ENCODE data around the gene CTDSPL. TPM values are rescaled to one million over a fixed set of nuclear protein-coding genes. Genes with fewer than 3 reads are reported as not detected.
A peak's percentile ranks its signal among the peaks of the same experiment; 100 is the strongest.

The CTDSPL gene
- total and polyA plus RNA-seq, 7 experiments from 2014 or later = 0.15 to 5.6 (median 1.7) TPM

DNA sequence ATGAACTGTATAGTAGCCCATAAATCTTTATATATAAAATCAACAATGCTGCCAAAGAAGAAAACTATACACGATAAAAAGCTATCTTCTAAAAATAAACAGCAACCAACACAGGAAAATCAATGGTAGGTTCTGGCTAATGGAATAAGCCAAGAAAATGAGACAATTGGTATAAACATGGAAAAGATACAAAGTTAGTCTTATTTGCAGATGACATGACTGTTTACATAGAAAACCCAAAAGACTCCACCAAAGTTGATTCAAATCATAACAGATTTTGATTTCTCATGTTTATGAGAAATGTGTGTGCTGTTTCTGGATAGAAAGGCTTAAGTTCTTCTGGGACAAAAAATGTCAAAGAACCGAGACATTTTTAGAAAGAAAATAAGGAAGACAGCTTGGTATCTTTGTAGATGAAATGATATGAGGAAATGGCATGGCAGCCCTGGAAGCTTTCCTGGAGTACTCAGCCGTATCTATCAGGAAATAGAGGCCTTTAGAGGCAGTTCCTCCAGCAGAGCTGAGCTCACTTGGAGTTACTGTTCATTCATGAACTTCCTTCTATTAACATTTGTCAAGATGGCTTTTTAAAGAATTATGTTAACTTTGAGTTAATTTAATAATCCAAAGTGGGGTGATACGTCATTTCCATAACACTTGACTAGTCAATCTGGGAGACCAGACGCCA is 92.2 kb downstream of the CTDSPL start:
- CTCF ChIA-PET = interaction anchor here (4.5 kb wide), 1 partner anchor 14 kb away, joined by 28 read pairs; no protein-coding TSS in a partner anchor
- H3K4me3 ChIP-seq (ENCODE audit: low read length) = no peak overlapping the region
- H3K9me3 ChIP-seq (ENCODE audit: control insufficient read depth in 2 of 3, low read length in 3 of 3) = no peaks in the 10 kb centered on the region
- no peak overlapping the region for H3K4me3 Mint-ChIP-seq
- no peak for ATAC-seq
- peak overlapping the region in 4 of 9 donors; percentile 14 to 89 (median 42) for H3K27ac Mint-ChIP-seq
- H3K36me3 ChIP-seq (ENCODE audit: control insufficient read depth in 2 of 3, insufficient read depth in 3 of 3, low read length in 3 of 3) = no peaks in the 10 kb centered on the region
- H3K36me3 Mint-ChIP-seq = peaks cover 0 to 4% (median 0%) of the 10 kb centered on the region in 5 donors
- H3K27ac ChIP-seq (ENCODE audit: low read depth, low read length) = no peak overlapping the region
- peaks cover 0 to 2% (median 0%) of the 10 kb centered on the region in 11 donors for H3K9me3 Mint-ChIP-seq
- H3K27me3 ChIP-seq (ENCODE audit: control insufficient read depth in 2 of 2, insufficient read depth in 2 of 2, low read length in 2 of 2) = no peaks in the 10 kb centered on the region
- peaks cover 21 to 45% (median 35%) of the 10 kb centered on the region in 7 donors for H3K4me1 Mint-ChIP-seq
- peaks cover 0 to 20% of the 10 kb centered on the region in 2 donors for H3K4me1 ChIP-seq (ENCODE audit: control insufficient read depth in 2 of 2, insufficient read depth in 2 of 2, low read length in 2 of 2)
- POLR2A ChIA-PET = no interaction called here
- DNase-seq = no peak
- intact Hi-C loops (cut with micrococcal nuclease) = no loop called here
- H3K27me3 Mint-ChIP-seq = no peaks in the 10 kb centered on the region

DNA sequence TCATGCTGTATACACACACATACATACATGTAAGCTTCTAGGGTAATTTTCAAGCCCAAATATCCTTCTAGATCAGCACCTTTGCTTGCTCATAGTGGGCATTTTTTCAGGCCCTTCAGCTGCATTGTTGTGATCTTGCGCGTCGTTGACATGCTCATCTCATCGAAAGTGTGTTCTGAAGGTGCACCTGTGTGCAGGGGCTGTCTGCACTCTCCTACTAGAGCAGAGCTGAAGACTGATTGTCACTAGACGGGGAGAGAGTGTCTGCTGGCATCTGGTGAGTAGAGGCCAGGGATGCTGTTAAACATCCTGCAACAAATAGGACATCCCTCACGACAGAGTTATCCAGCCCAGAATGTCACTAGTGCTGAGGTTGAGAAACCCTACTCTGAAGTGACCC is 93.2 kb downstream of the CTDSPL start:
- Histone ChIP-seq H3K9me3 (ENCODE audit: control insufficient read depth in 2 of 3, low read length in 3 of 3) (no peaks in the 10 kb centered on the region), H3K4me1 (ENCODE audit: control insufficient read depth in 2 of 2, insufficient read depth in 2 of 2, low read length in 2 of 2) (peaks cover 0 to 20% of the 10 kb centered on the region in 2 donors), H3K4me3 (ENCODE audit: low read length) (no peak overlapping the region), H3K27me3 (ENCODE audit: control insufficient read depth in 2 of 2, insufficient read depth in 2 of 2, low read length in 2 of 2) (no peaks in the 10 kb centered on the region), H3K36me3 (ENCODE audit: control insufficient read depth in 2 of 3, insufficient read depth in 3 of 3, low read length in 3 of 3) (no peaks in the 10 kb centered on the region), H3K27ac (ENCODE audit: low read depth, low read length) (no peak overlapping the region)
- intact Hi-C loops (cut with micrococcal nuclease) = no loop called here
- Mint-ChIP-seq H3K27me3 (no peaks in the 10 kb centered on the region), H3K4me1 (peaks cover 21 to 45% (median 35%) of the 10 kb centered on the region in 7 donors), H3K9me3 (peaks cover 0 to 2% (median 0%) of the 10 kb centered on the region in 11 donors), H3K36me3 (peaks cover 0 to 4% (median 0%) of the 10 kb centered on the region in 5 donors), H3K4me3 (peak overlapping the region in 1 of 10 donors; percentile 49), H3K27ac (peak overlapping the region in 7 of 9 donors; percentile 23 to 97 (median 83))
- ChIA-PET CTCF (interaction anchor here (1.0 to 4.5 kb wide), 3 partner anchors 9 to 99 kb away, joined by 3 to 28 read pairs (median 7); no protein-coding TSS in a partner anchor), POLR2A (no interaction called here)
- no peak for ATAC-seq
- no peak for DNase-seq

DNA sequence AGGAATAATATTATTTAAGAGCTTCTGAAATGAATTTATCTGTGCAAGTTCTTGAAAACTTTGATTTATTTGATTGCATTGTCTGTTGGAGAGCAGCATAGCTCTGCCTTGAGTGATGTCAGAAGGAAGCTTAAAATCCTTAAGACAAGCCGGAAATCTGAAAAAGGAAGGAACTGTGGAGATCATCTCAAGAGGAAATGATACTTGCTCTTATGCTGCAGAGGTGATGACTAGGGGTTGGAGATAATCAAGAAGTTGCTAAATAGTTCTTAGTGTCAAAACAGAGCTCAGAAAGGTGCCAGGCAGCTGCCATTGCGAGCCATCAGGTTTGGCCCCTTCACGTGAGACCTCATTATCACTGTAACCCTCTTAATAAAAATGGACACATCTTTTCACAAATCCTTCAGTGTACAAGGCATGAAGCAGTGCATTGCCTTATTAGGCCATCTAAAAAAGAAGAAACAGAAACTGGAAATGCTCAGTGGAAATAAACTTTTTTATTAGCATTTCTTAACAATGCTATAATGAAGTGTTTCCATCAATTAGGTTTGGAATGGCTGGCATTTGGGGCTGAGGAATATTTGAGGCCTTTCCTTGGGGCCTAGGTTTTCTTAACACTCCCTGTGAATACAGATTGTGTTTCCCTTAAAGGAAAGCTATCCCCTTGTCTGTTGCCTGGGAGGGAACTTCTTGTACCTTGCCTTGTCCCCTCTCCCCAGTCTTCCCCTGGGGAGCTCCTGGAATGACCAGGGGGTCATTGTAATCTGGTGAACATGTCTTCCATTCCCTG is 94.4 kb downstream of the CTDSPL start:
- ATAC-seq (peak; percentile 81), DNase-seq (no peak)
- POLR2A ChIA-PET = interaction anchor here (0.6 to 1.3 kb wide), 2 partner anchors 11 to 83 kb away, joined by 3 to 6 read pairs; partner anchors contain the start of gene DLEC1

DNA sequence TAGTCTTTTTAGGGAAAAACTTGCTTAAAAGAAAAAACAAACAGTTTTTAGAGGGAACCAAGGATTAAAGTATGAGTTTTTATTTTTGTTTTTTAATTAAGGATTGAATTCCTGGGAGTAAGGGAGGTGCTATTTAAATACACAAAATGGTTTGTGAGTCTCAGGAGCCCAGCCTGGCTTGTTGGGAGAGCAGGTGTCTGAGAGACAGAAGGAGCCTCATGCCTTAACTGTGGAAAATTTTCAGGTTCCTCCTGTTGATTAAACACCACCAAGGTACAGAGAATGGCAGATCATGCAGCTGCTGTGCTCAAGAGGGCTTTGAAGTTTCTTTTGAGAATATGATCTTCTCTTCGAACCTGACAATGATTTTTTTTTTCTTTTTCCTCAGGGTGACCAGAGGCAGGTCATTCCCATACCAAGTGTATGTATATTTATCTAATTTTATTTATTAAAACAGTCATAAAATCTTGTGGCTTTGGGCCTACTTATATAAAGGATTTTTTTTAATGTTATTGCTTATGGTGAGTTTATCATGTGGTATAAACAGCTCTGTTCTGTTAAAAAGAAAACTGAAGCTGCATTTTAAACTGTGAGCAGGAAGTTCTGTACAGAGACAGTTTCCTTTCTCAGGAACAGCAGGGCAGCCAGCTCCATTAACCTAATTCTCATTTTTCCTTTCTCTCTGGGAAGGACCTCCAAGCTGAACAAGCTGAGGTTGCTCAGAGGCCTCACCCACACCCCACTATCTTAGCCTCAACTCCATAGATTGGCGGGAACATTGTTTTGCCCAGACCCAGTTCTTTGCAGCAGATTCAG is 95.3 kb downstream of the CTDSPL start:
- Histone ChIP-seq H3K27ac (ENCODE audit: low read depth, low read length) (peak overlapping the region; percentile 63), H3K4me1 (ENCODE audit: control insufficient read depth in 2 of 2, insufficient read depth in 2 of 2, low read length in 2 of 2) (peaks cover 0 to 20% of the 10 kb centered on the region in 2 donors), H3K36me3 (ENCODE audit: control insufficient read depth in 2 of 3, insufficient read depth in 3 of 3, low read length in 3 of 3) (no peaks in the 10 kb centered on the region), H3K9me3 (ENCODE audit: control insufficient read depth in 2 of 3, low read length in 3 of 3) (no peaks in the 10 kb centered on the region), H3K27me3 (ENCODE audit: control insufficient read depth in 2 of 2, insufficient read depth in 2 of 2, low read length in 2 of 2) (no peaks in the 10 kb centered on the region), H3K4me3 (ENCODE audit: low read length) (no peak overlapping the region)
- CTCF ChIA-PET = interaction anchor here (0.6 to 4.5 kb wide), 5 partner anchors 8 to 104 kb away, joined by 3 to 28 read pairs (median 4); no protein-coding TSS in a partner anchor
- peaks cover 0 to 4% (median 0%) of the 10 kb centered on the region in 5 donors for H3K36me3 Mint-ChIP-seq
- ATAC-seq = peak; percentile 49
- peaks cover 0 to 1% (median 0%) of the 10 kb centered on the region in 5 donors for H3K27me3 Mint-ChIP-seq
- H3K27ac Mint-ChIP-seq = peak overlapping the region; percentile 89 to 99 (median 96)
- peak in 6 of 9 donors; percentile 16 to 45 (median 31) for DNase-seq
- peaks cover 0 to 2% (median 0%) of the 10 kb centered on the region in 11 donors for H3K9me3 Mint-ChIP-seq
- intact Hi-C loops (cut with micrococcal nuclease) = no loop called here
- H3K4me3 Mint-ChIP-seq = peak overlapping the region; percentile 64 to 85 (median 75)
- POLR2A ChIA-PET = interaction anchor here (0.6 to 1.3 kb wide), 2 partner anchors 11 to 427 kb away, joined by 3 to 6 read pairs; no protein-coding TSS in a partner anchor
- peaks cover 21 to 46% (median 35%) of the 10 kb centered on the region in 7 donors for H3K4me1 Mint-ChIP-seq

More for the DNA sequence above, 94.4 kb downstream of the CTDSPL start:
- Histone ChIP-seq H3K27me3 (ENCODE audit: control insufficient read depth in 2 of 2, insufficient read depth in 2 of 2, low read length in 2 of 2) (no peaks in the 10 kb centered on the region), H3K4me1 (ENCODE audit: control insufficient read depth in 2 of 2, insufficient read depth in 2 of 2, low read length in 2 of 2) (peaks cover 0 to 20% of the 10 kb centered on the region in 2 donors), H3K4me3 (ENCODE audit: low read length) (no peak overlapping the region), H3K27ac (ENCODE audit: low read depth, low read length) (peak overlapping the region; percentile 63), H3K9me3 (ENCODE audit: control insufficient read depth in 2 of 3, low read length in 3 of 3) (no peaks in the 10 kb centered on the region), H3K36me3 (ENCODE audit: control insufficient read depth in 2 of 3, insufficient read depth in 3 of 3, low read length in 3 of 3) (no peaks in the 10 kb centered on the region)
- Mint-ChIP-seq H3K27ac (peak overlapping the region; percentile 63 to 99 (median 96)), H3K9me3 (peaks cover 0 to 2% (median 0%) of the 10 kb centered on the region in 11 donors), H3K4me3 (peak overlapping the region in 9 of 10 donors; percentile 42 to 85 (median 68)), H3K36me3 (peaks cover 0 to 4% (median 0%) of the 10 kb centered on the region in 5 donors), H3K27me3 (no peaks in the 10 kb centered on the region), H3K4me1 (peaks cover 21 to 45% (median 35%) of the 10 kb centered on the region in 7 donors)
- intact Hi-C loops (cut with micrococcal nuclease) = no loop called here
- CTCF ChIA-PET = interaction anchor here (0.6 to 4.5 kb wide), 7 partner anchors 8 to 104 kb away, joined by 3 to 28 read pairs (median 4); no protein-coding TSS in a partner anchor

- Mint-ChIP-seq H3K27ac (peak overlapping the region; percentile 89 to 99 (median 96)), H3K36me3 (peaks cover 0 to 3% (median 0%) of the 10 kb centered on the region in 5 donors), H3K4me1 (peaks cover 21 to 48% (median 35%) of the 10 kb centered on the region in 7 donors), H3K27me3 (peaks cover 0 to 2% (median 0%) of the 10 kb centered on the region in 5 donors), H3K4me3 (peak overlapping the region in 9 of 10 donors; percentile 64 to 85 (median 74)), H3K9me3 (peaks cover 0 to under 1% (median 0%) of the 10 kb centered on the region in 11 donors)
- intact Hi-C loops (cut with micrococcal nuclease) = no loop called here
- H3K4me3 ChIP-seq (ENCODE audit: low read length) = no peak overlapping the region
- no peaks in the 10 kb centered on the region for H3K36me3 ChIP-seq (ENCODE audit: control insufficient read depth in 2 of 3, insufficient read depth in 3 of 3, low read length in 3 of 3)
- ChIA-PET CTCF (interaction anchor here (0.8 to 4.5 kb wide), 4 partner anchors 11 to 105 kb away, joined by 3 to 28 read pairs (median 4); no protein-coding TSS in a partner anchor), POLR2A (interaction anchor here (1.3 kb wide), 1 partner anchor 10 kb away, joined by 6 read pairs; no protein-coding TSS in a partner anchor)
- peaks cover 0 to 20% of the 10 kb centered on the region in 2 donors for H3K4me1 ChIP-seq (ENCODE audit: control insufficient read depth in 2 of 2, insufficient read depth in 2 of 2, low read length in 2 of 2)
- no peak for DNase-seq
- H3K27ac ChIP-seq (ENCODE audit: low read depth, low read length) = peak overlapping the region; percentile 63
- no peaks in the 10 kb centered on the region for H3K27me3 ChIP-seq (ENCODE audit: control insufficient read depth in 2 of 2, insufficient read depth in 2 of 2, low read length in 2 of 2)
- H3K9me3 ChIP-seq (ENCODE audit: control insufficient read depth in 2 of 3, low read length in 3 of 3) = no peaks in the 10 kb centered on the region
- peak; percentile 27 for ATAC-seq
These were observed 95.9 kb downstream of the CTDSPL start for GRCh38 chr3:37957539-37957936.
